OCI-LY3 (cell line): ENCODE measurements around the gene SPSB4.
"Not testable (repeated sequence)": the region's sequence is repeated elsewhere in the genome, so short reads cannot be mapped to it uniquely, and the experiment has no call there.

ENCODE experiments used
- H2AFZ ChIP-seq: fragments of 200-600, 300-600 bp; shearing (Covaris generic); 2 replicates; pipeline ENCODE4 v1.6.0; 2014; ENCODE audit warnings: antibody characterized with exemption, low read depth, low read length
- H3K27ac ChIP-seq: fragments of 200-600, 300-600 bp; sonication (generic); 2 replicates; pipeline ENCODE4 v1.5.1; 2014; ENCODE audit warnings: mild to moderate bottlenecking, low read length, moderate library complexity, mixed read lengths
- H3K27me3 ChIP-seq: fragments of 200-600, 300-600 bp; sonication (generic); 2 replicates; pipeline ENCODE4 v1.6.1; 2014; ENCODE audit warnings: low read depth, low read length, mixed read lengths
- H3K36me3 ChIP-seq: fragments of 200-600, 300-600 bp; sonication (generic); replicated peaks from 2 replicates; pipeline ENCODE3; 2014; ENCODE audit warnings: low read depth, low read length, mixed read lengths
- H3K4me1 ChIP-seq: fragments of 300-600, 200-600 bp; sonication (generic); 2 replicates; pipeline ENCODE4 v1.6.1; 2014; ENCODE audit warnings: low read length, mixed read lengths
- H3K4me2 ChIP-seq: fragments of 200-600, 300-600 bp; sonication (generic); 2 replicates; pipeline ENCODE4 v1.6.1; 2014; ENCODE audit warnings: low read length, mixed read lengths
- H3K4me3 ChIP-seq: fragments of 300-600, 200-600 bp; sonication (generic); 2 replicates; pipeline ENCODE4 v1.5.1; 2014; ENCODE audit warnings: antibody characterized with exemption, mild to moderate bottlenecking, low read length, moderate library complexity
- H3K79me2 ChIP-seq: fragments of 300-600, 200-600 bp; shearing (Covaris generic); 2 replicates; pipeline ENCODE4 v1.6.1; 2014; ENCODE audit warnings: mild to moderate bottlenecking, low read length, mixed read lengths
- H3K9ac ChIP-seq: fragments of 300-600, 200-600 bp; shearing (Covaris generic); 2 replicates; pipeline ENCODE4 v1.6.0; 2014; ENCODE audit warnings: mild to moderate bottlenecking, low read length, moderate library complexity
- H3K9me3 ChIP-seq: fragments of 200-600, 300-600 bp; shearing (Covaris generic); 2 replicates; pipeline ENCODE4 v1.6.1; 2014; ENCODE audit warnings: low read length, mixed read lengths; ENCODE audit not compliant: insufficient read depth
- H4K20me1 ChIP-seq: fragments of 200-600, 300-600 bp; sonication (generic); 2 replicates; pipeline ENCODE4 v1.6.1; 2016; ENCODE audit warnings: low read length, mixed read lengths; ENCODE audit not compliant: insufficient read depth
- EZH2phosphoT487 ChIP-seq: fragments of 200-600 bp; shearing (Covaris generic); IDR thresholded peaks from 2 replicates; pipeline ENCODE4 v1.6.1; 2018; ENCODE audit warnings: antibody characterized with exemption, mixed run types, low read depth
- TF ChIP-seq, protein P1 (sequence below): fragments of 200-600, 300-600 bp; sonication (generic); IDR thresholded peaks from 2 replicates; pipeline ENCODE4 v1.5.1; 2014; ENCODE audit warnings: antibody characterized with exemption, low read length, low read depth

SPSB4 gene

DNA sequence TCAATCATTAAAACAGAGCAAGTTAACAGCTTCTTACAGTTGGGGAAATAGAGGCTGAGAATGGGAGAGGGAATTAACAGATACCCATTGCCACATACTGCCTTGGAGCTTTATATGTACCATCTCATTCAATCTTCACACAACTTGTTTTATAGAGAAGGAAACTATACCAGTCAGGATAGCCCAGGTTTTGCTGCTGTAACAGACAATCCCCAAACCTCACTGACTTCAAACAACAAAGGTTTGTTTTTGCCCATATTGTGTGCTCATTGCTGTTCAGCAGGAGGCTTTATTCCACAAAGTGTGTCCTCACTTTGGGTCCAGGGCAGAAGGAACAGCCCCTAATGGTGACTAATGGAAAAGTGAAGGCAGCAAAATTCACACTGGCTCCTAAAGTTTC, 59.2 kb downstream of the SPSB4 start:
- no peak overlapping the region for H3K27ac ChIP-seq
- H3K27me3 ChIP-seq: no peaks in the 10 kb centered on the region; the same call in 1 of the 2 replicates
- H3K79me2 ChIP-seq: no peaks in the 10 kb centered on the region
- H2AFZ ChIP-seq: no peak overlapping the region
- H3K4me1 ChIP-seq: no peaks in the 10 kb centered on the region
- no peaks in the 10 kb centered on the region for H4K20me1 ChIP-seq
- no peak overlapping the region for H3K4me2 ChIP-seq
- H3K36me3 ChIP-seq: no peaks in the 10 kb centered on the region
- TF ChIP-seq EZH2phosphoT487: no peak
- H3K9ac ChIP-seq: no peak overlapping the region
- H3K4me3 ChIP-seq: no peak overlapping the region
- H3K9me3 ChIP-seq: no peaks in the 10 kb centered on the region

- H2AFZ ChIP-seq: no peak overlapping the region
- H3K79me2 ChIP-seq: no peaks in the 10 kb centered on the region
- TF ChIP-seq, protein P1, sequence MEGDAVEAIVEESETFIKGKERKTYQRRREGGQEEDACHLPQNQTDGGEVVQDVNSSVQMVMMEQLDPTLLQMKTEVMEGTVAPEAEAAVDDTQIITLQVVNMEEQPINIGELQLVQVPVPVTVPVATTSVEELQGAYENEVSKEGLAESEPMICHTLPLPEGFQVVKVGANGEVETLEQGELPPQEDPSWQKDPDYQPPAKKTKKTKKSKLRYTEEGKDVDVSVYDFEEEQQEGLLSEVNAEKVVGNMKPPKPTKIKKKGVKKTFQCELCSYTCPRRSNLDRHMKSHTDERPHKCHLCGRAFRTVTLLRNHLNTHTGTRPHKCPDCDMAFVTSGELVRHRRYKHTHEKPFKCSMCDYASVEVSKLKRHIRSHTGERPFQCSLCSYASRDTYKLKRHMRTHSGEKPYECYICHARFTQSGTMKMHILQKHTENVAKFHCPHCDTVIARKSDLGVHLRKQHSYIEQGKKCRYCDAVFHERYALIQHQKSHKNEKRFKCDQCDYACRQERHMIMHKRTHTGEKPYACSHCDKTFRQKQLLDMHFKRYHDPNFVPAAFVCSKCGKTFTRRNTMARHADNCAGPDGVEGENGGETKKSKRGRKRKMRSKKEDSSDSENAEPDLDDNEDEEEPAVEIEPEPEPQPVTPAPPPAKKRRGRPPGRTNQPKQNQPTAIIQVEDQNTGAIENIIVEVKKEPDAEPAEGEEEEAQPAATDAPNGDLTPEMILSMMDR: no peak
- TF ChIP-seq EZH2phosphoT487: no peak
- H3K27ac ChIP-seq: no peak overlapping the region
- H3K9me3 ChIP-seq: no peaks in the 10 kb centered on the region
- H3K4me1 ChIP-seq: no peaks in the 10 kb centered on the region
- H4K20me1 ChIP-seq: no peaks in the 10 kb centered on the region
- no peak overlapping the region for H3K4me3 ChIP-seq
- H3K9ac ChIP-seq: no peak overlapping the region
- H3K36me3 ChIP-seq: no peaks in the 10 kb centered on the region
- no peak overlapping the region for H3K4me2 ChIP-seq
- H3K27me3 ChIP-seq: no peaks in the 10 kb centered on the region; the same call in 1 of the 2 replicates
These were observed 60.4 kb downstream of the SPSB4 start for GRCh38 chr3:141111364-141112155.

- H4K20me1 ChIP-seq: no peaks in the 10 kb centered on the region
- H3K9me3 ChIP-seq: no peaks in the 10 kb centered on the region
- H3K4me2 ChIP-seq: no peak overlapping the region
- H3K4me3 ChIP-seq: no peak overlapping the region
- H3K27ac ChIP-seq: no peak overlapping the region
- no peaks in the 10 kb centered on the region; the same call in 1 of the 2 replicates for H3K27me3 ChIP-seq
- H3K36me3 ChIP-seq: no peaks in the 10 kb centered on the region
- TF ChIP-seq EZH2phosphoT487: no peak
- TF ChIP-seq, protein P1: no peak
- no peaks in the 10 kb centered on the region for H3K4me1 ChIP-seq
- H3K79me2 ChIP-seq: no peaks in the 10 kb centered on the region
- no peak overlapping the region for H2AFZ ChIP-seq
- H3K9ac ChIP-seq: no peak overlapping the region
These were observed 61.6 kb downstream of the SPSB4 start for GRCh38 chr3:141112686-141113297.

DNA sequence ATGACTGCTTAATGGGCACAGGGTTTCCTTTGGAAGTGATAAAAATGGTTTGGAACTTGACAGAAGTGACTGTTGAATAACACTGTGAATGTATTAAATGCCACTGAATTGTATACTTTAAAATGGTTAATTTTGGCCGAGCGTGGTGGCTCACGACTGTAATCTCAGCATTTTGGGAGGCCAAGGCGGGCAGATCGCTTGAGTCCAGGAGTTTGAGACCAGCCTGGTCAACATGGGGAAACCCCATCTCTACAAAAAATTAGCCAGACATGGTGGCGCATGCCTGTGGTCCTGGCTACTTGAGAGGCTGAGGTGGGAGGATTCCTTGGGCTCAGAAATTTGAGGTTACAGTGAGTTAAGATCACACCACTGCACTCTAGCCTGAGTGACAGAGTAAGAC, 62.5 kb downstream of the SPSB4 start:
- H3K36me3 ChIP-seq, H3K4me1 ChIP-seq, H3K27me3 ChIP-seq, H2AFZ ChIP-seq, H3K27ac ChIP-seq, H4K20me1 ChIP-seq, H3K9ac ChIP-seq, H3K4me2 ChIP-seq, H3K4me3 ChIP-seq, H3K9me3 ChIP-seq, H3K79me2 ChIP-seq: not testable (repeated sequence)

- Histone ChIP-seq H3K9ac (no peak overlapping the region), H3K79me2 (no peaks in the 10 kb centered on the region), H3K36me3 (no peaks in the 10 kb centered on the region), H3K9me3 (no peaks in the 10 kb centered on the region), H3K4me1 (no peaks in the 10 kb centered on the region), H3K27me3 (no peaks in the 10 kb centered on the region; the same call in 1 of the 2 replicates), H3K27ac (no peak overlapping the region), H2AFZ (no peak overlapping the region), H4K20me1 (no peaks in the 10 kb centered on the region), H3K4me3 (no peak overlapping the region), H3K4me2 (no peak overlapping the region)
- TF ChIP-seq EZH2phosphoT487: no peak
- TF ChIP-seq, protein P1: no peak
These were observed 63.1 kb downstream of the SPSB4 start for GRCh38 chr3:141114179-141114745.
